HepG2 (cell line): ENCODE results near the gene ACTN1. TPM values are rescaled to one million over a fixed set of nuclear protein-coding genes. Genes with fewer than 3 reads are reported as not detected.

ENCODE experiments used
- DRAP1 ChIP-seq: IDR thresholded peaks from 2 replicates; pipeline ENCODE4 v1.6.1; 2016; ENCODE audit warnings: missing genetic modification reagents, missing compliant biosample characterization
- DZIP1 ChIP-seq: sonication (generic); formaldehyde crosslinking; IDR thresholded peaks from 2 replicates; pipeline ENCODE4 v1.5.0; 2020; ENCODE audit warnings: mild to moderate bottlenecking, missing genetic modification reagents
- HOXD1 ChIP-seq: sonication (generic); formaldehyde crosslinking; IDR thresholded peaks from 2 replicates; pipeline ENCODE4 v1.5.0; 2020; ENCODE audit warnings: missing genetic modification reagents
- KAT2B ChIP-seq: fragments of 150-350 bp; IDR thresholded peaks from 2 replicates; pipeline ENCODE4 v1.6.1; 2014; ENCODE audit warnings: low read depth, low read length, borderline replicate concordance
- MTERF4 ChIP-seq: sonication (generic); formaldehyde crosslinking; IDR thresholded peaks from 2 replicates; pipeline ENCODE4 v1.8.0; 2023; ENCODE audit warnings: mild to moderate bottlenecking, missing genetic modification reagents
- POLR2A ChIP-seq, 2 experiments: IDR thresholded peaks; 2 replicates each; pipeline ENCODE4 v1.6.1; 2011; ENCODE audit warnings: low read depth in 2 of 2, low read length in 2 of 2, mild to moderate bottlenecking in 1 of 2, moderate library complexity in 1 of 2; ENCODE audit not compliant: insufficient read depth in 1 of 2
- PPARG ChIP-seq: conservative IDR thresholded peaks from 2 replicates; pipeline ENCODE4 v1.6.1; 2016; ENCODE audit warnings: missing biosample characterization, missing genetic modification reagents
- RBAK ChIP-seq: sonication (generic); formaldehyde crosslinking; IDR thresholded peaks from 2 replicates; pipeline ENCODE4 v1.5.1; 2020; ENCODE audit warnings: mild to moderate bottlenecking, missing genetic modification reagents
- SIX4 ChIP-seq: sonication (generic); formaldehyde crosslinking; IDR thresholded peaks from 2 replicates; pipeline ENCODE4 v1.4.0; 2020; ENCODE audit warnings: missing genetic modification reagents
- SNRNP70 ChIP-seq: fragments of 200-400 bp; formaldehyde crosslinking; IDR thresholded peaks from 2 replicates; pipeline ENCODE4 v1.6.1; 2017; ENCODE audit warnings: mild to moderate bottlenecking, low read depth, low read length, moderate library complexity
- SOX13 ChIP-seq, 3 experiments: fragments of 450-650 bp in 1 of 3; sonication (generic) in 1 of 3; formaldehyde crosslinking in 1 of 3; IDR thresholded peaks in 2 of 3; conservative IDR thresholded peaks in 1 of 3; 2 replicates each; pipeline versions ENCODE4 v1.5.0 to v1.6.1; 2016 to 2020; ENCODE audit warnings: antibody characterized with exemption in 1 of 3, mild to moderate bottlenecking in 1 of 3, missing compliant biosample characterization in 1 of 3, missing genetic modification reagents in 1 of 3, moderate library complexity in 1 of 3
- SOX5 ChIP-seq: IDR thresholded peaks from 2 replicates; pipeline ENCODE4 v1.6.1; 2016; ENCODE audit warnings: borderline replicate concordance
- TCF7 ChIP-seq: sonication (generic); IDR thresholded peaks from 2 replicates; pipeline ENCODE4 v1.6.1; 2016; ENCODE audit warnings: antibody characterized with exemption, low read depth
- WIZ ChIP-seq: sonication (generic); formaldehyde crosslinking; IDR thresholded peaks from 2 replicates; pipeline ENCODE4 v1.5.1; 2020; ENCODE audit warnings: mild to moderate bottlenecking, missing genetic modification reagents
- XRCC5 ChIP-seq: fragments of 200-400 bp; formaldehyde crosslinking; optimal IDR thresholded peaks from 2 replicates; pipeline ENCODE3; 2017; ENCODE audit warnings: mild to moderate bottlenecking, low read length
- ZBTB38 ChIP-seq: sonication (generic); formaldehyde crosslinking; IDR thresholded peaks from 2 replicates; pipeline ENCODE4 v1.5.1; 2020; ENCODE audit warnings: mild to moderate bottlenecking, missing genetic modification reagents
- ZC3H13 ChIP-seq: sonication (generic); formaldehyde crosslinking; IDR thresholded peaks from 2 replicates; pipeline ENCODE4 v1.8.1; 2023; ENCODE audit warnings: mild to moderate bottlenecking, missing genetic modification reagents, moderate library complexity
- ZNF143 ChIP-seq: sonication (generic); formaldehyde crosslinking; IDR thresholded peaks from 2 replicates; pipeline ENCODE4 v1.4.0; 2020; ENCODE audit warnings: missing genetic modification reagents
- ZNF230 ChIP-seq: sonication (generic); formaldehyde crosslinking; IDR thresholded peaks from 2 replicates; pipeline ENCODE4 v1.4.0; 2020; ENCODE audit warnings: mild to moderate bottlenecking, missing genetic modification reagents
- ZNF251 ChIP-seq: sonication (generic); formaldehyde crosslinking; IDR thresholded peaks from 2 replicates; pipeline ENCODE4 v1.9.0; 2021; ENCODE audit warnings: mild to moderate bottlenecking, missing genetic modification reagents
- ZNF275 ChIP-seq: sonication (generic); formaldehyde crosslinking; IDR thresholded peaks from 2 replicates; pipeline ENCODE4 v1.8.0; 2022; ENCODE audit warnings: missing genetic modification reagents, mild to moderate bottlenecking, inconsistent platforms, borderline replicate concordance
- ZNF503 ChIP-seq: sonication (generic); formaldehyde crosslinking; IDR thresholded peaks from 2 replicates; pipeline ENCODE4 v1.4.0; 2020; ENCODE audit warnings: missing genetic modification reagents
- ZNF557 ChIP-seq: sonication (generic); formaldehyde crosslinking; IDR thresholded peaks from 2 replicates; pipeline ENCODE4 v1.4.0; 2020; ENCODE audit warnings: missing genetic modification reagents
- polyA plus RNA-seq, 8 experiments: library from polyadenylated mRNA; depleted of rRNA in 3 of 8; stranded (reverse) in 7 of 8; unstranded in 1 of 8; fragments of >200 nt; fragmentation: Illumina TruSeq in 4 of 8; extraction: Trizol in 4 of 8; gene quantifications; 2 replicates each; pipeline versions ENCODE4 v1.2.1 to v1.2.3, GENCODE V29; 2011 to 2016; ENCODE audit warnings: low read depth in 4 of 8, missing spikeins in 1 of 8, mixed read lengths in 1 of 8; ENCODE audit not compliant: insufficient read depth in 1 of 8
- total RNA-seq, 5 experiments: library from RNA; depleted of rRNA; stranded (reverse); fragments of >200 nt; fragmentation: Illumina TruSeq; extraction: Trizol; gene quantifications; 2 replicates each; pipeline ENCODE4 v1.2.3, GENCODE V29; 2016; ENCODE audit warnings: low read depth in 1 of 5

ACTN1 gene
- total and polyA plus RNA-seq, 2 of the 13 experiments (the other 11 are each of a cell fraction or from before 2014, with no cell fraction given), result 58.6 to 162 TPM

- TF ChIP-seq KAT2B (no peak), DRAP1 (CRISPR knock-in tag) (peak; percentile 73), ZNF230 (CRISPR knock-in tag) (0 out of 2 replicates have a peak, but pooled peaks have one; percentile 71), MTERF4 (CRISPR knock-in tag) (0 out of 2 replicates have a peak, but pooled peaks have one; percentile 41), SIX4 (CRISPR knock-in tag) (peak; percentile 59), XRCC5 (peak; percentile 65), ZNF275 (CRISPR knock-in tag) (0 out of 2 replicates have a peak, but pooled peaks have one; percentile 46), RBAK (CRISPR knock-in tag) (no peak), ZNF143 (CRISPR knock-in tag) (peak; percentile 27; the same call in 1 of the 2 replicates), ZBTB38 (peak; percentile 66; the same call in 1 of the 2 replicates), PPARG (CRISPR knock-in tag) (peak; percentile 88), SOX13 (IDR thresholded peaks at IDR 0.05) (no peak), SOX13 (CRISPR knock-in tag; conservative IDR thresholded peaks at IDR 0.05 in 1 of 2, IDR thresholded peaks at IDR 0.05 in 1 of 2) (peak in 1 of 2 experiments; percentile 82; a peak in 2 of 4 replicates), WIZ (CRISPR knock-in tag) (0 out of 2 replicates have a peak, but pooled peaks have one; percentile 65), POLR2A (IDR thresholded peaks at IDR 0.05; ENCODE audit: insufficient read depth in 1 of 2, low read depth in 2 of 2, low read length in 2 of 2) (peak; percentile 34 to 67; a peak in 3 of 4 replicates), SOX5 (peak; percentile 71; the same call in 1 of the 2 replicates), ZNF251 (no peak), ZNF557 (CRISPR knock-in tag) (no peak; the same call in 1 of the 2 replicates), HOXD1 (peak; percentile 66; the same call in 1 of the 2 replicates), SNRNP70 (no peak), DZIP1 (CRISPR knock-in tag) (no peak), TCF7 (0 out of 2 replicates have a peak, but pooled peaks have one; percentile 50), ZNF503 (CRISPR knock-in tag) (peak; percentile 82), ZC3H13 (CRISPR knock-in tag) (peak; percentile 66; the same call in 1 of the 2 replicates)
Observed at GRCh38 chr14:68955164-68955850, 23.8 kb downstream of the ACTN1 start (continued).
